ENCODE measurements around the gene MAP2K2.

The MAP2K2 gene

GRCh38 chr19:4121815-4122214, 2.1 kb downstream of the MAP2K2 start (continued):
- TF ChIP-seq ZSCAN5A (tag by site-specific recombination; IDR thresholded peaks at IDR 0.05) (no peak), PATZ1 (tag by site-specific recombination; IDR thresholded peaks at IDR 0.05) (peak; percentile 34; the same call in 1 of the 2 replicates)

GRCh38 chr19:4121273-4121612, 2.7 kb downstream of the MAP2K2 start:
- no peaks in the 10 kb centered on the region for H3K9me3 ChIP-seq (ENCODE audit: control insufficient read depth, insufficient read depth, low read depth, low read length)
- H3K36me3 ChIP-seq (ENCODE audit: control insufficient read depth in 2 of 2, insufficient read depth in 1 of 2, low read length in 2 of 2) = peaks cover 10 to 41% of the 10 kb centered on the region in 2 experiments; a peak in 2 of 3 replicates
- ChIA-PET POLR2A (no interaction called here), CTCF (no interaction called here)
- TF ChIP-seq ZBTB10 (tag by site-specific recombination; IDR thresholded peaks at IDR 0.05) = peak; percentile 84
- TF ChIP-seq HIC1 (tag by site-specific recombination; IDR thresholded peaks at IDR 0.05) = peak; percentile 53; the same call in 1 of the 2 replicates
- TF ChIP-seq BCL11B (tag by site-specific recombination; IDR thresholded peaks at IDR 0.05; ENCODE audit: low read depth) = peak; percentile 60; the same call in 1 of the 2 replicates
- no peak for TF ChIP-seq SP2 (tag by site-specific recombination; IDR thresholded peaks at IDR 0.05)
- TF ChIP-seq OSR2 (tag by site-specific recombination; IDR thresholded peaks at IDR 0.05) = no peak
- no peak for TF ChIP-seq ZSCAN5A (tag by site-specific recombination; IDR thresholded peaks at IDR 0.05)
- no peak overlapping the region for H3K4me3 ChIP-seq (ENCODE audit: low read depth, low read length)
- H3K27ac ChIP-seq (ENCODE audit: extremely low read depth, low read depth, low read length) = no peak overlapping the region
- peaks cover 6% of the 10 kb centered on the region; the same call in 1 of the 2 replicates for H3K4me1 ChIP-seq (ENCODE audit: control insufficient read depth, insufficient read depth, low read length)

- CTCF ChIA-PET = interaction anchor here (2.9 kb wide), 1 partner anchor 19 kb away, joined by 21 read pairs; no protein-coding TSS in a partner anchor
- H3K9me3 ChIP-seq (ENCODE audit: control insufficient read depth, insufficient read depth, low read depth, low read length) = no peaks in the 10 kb centered on the region
- POLR2A ChIA-PET = no interaction called here
- H3K27ac ChIP-seq (ENCODE audit: extremely low read depth, low read depth, low read length) = no peak overlapping the region; the same call in 1 of the 2 replicates
- no peak overlapping the region for H3K4me3 ChIP-seq (ENCODE audit: low read depth, low read length)
- H3K4me1 ChIP-seq (ENCODE audit: control insufficient read depth, insufficient read depth, low read length) = peaks cover 6% of the 10 kb centered on the region; the same call in 1 of the 2 replicates
- peaks cover 12 to 46% of the 10 kb centered on the region in 2 experiments; a peak in 2 of 3 replicates for H3K36me3 ChIP-seq (ENCODE audit: control insufficient read depth in 2 of 2, insufficient read depth in 1 of 2, low read length in 2 of 2)
- no peak for TF ChIP-seq ZNF423 (tag by site-specific recombination; IDR thresholded peaks at IDR 0.05)
- TF ChIP-seq ZNF10 (tag by site-specific recombination; IDR thresholded peaks at IDR 0.05) = no peak
- TF ChIP-seq GLIS2 (tag by site-specific recombination; IDR thresholded peaks at IDR 0.05) = 0 out of 2 replicates have a peak, but pooled peaks have one; percentile 26
- no peak for TF ChIP-seq ZNF211 (tag by site-specific recombination; IDR thresholded peaks at IDR 0.05; ENCODE audit: low read depth)
- TF ChIP-seq HIC1 (tag by site-specific recombination; IDR thresholded peaks at IDR 0.05) = peak; percentile 64; the same call in 1 of the 2 replicates
- no peak for TF ChIP-seq ZNF837 (tag by site-specific recombination; IDR thresholded peaks at IDR 0.05)
- no peak for TF ChIP-seq REPIN1 (tag by site-specific recombination; IDR thresholded peaks at IDR 0.05; ENCODE audit: low read depth)
- no peak for TF ChIP-seq ZNF776 (tag by site-specific recombination; IDR thresholded peaks at IDR 0.05; ENCODE audit: borderline replicate concordance)
- no peak for TF ChIP-seq ZNF416 (tag by site-specific recombination; IDR thresholded peaks at IDR 0.05)
Measured at GRCh38 chr19:4120559-4121272, 3.2 kb downstream of the MAP2K2 start.

Measured in HEK293 (cell line).